ENCODE data around the gene HENMT1.

The HENMT1 gene

DNA sequence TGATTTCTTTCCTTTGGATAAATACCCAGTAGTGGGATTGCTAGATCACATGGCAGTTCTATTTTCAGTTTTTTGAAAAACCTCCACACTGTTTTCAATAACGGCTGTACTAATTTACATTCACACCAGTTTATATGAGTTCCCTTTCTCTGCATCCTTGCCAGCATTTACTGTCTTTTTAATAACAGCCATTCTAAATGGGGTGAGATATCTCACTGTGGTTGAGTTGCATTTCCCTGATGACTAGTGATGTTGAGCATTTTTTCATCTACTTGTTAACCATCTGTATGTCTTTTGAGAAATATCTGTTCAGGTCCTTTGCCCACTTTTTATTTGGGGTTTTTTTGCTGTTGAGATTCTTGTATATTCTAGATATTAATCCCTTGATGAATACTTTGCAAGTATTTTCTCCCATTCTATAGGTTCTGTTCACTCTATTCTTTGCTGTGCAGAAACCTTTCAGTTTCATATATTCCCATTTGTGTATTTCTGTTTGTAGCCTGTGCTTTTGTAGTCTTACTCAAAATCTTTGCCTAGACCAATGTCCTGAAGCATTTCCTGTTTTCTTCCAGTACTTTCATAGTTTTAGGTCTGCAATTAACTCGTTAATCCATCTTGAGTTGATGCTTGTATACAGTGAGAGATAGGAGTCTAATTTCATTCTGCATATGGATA is 7.3 kb downstream of the HENMT1 start:
- H3K4me3 ChIP-seq (ENCODE audit: low read length) = no peak overlapping the region
- no peaks in the 10 kb centered on the region for H3K79me2 ChIP-seq (ENCODE audit: control insufficient read depth, insufficient read depth, low read length)
- no peaks in the 10 kb centered on the region for H3K36me3 ChIP-seq (ENCODE audit: control insufficient read depth, insufficient read depth, low read length)
- no peaks in the 10 kb centered on the region for H3K79me1 ChIP-seq (ENCODE audit: low read length)
- no peak overlapping the region for H2BK120ac ChIP-seq (ENCODE audit: low read depth, low read length)
- no peak overlapping the region for H2AK5ac ChIP-seq (ENCODE audit: low read length)
- no peak overlapping the region for H3K27ac ChIP-seq (ENCODE audit: low read depth, low read length)
- no peak overlapping the region for H2BK15ac ChIP-seq (replicated peaks; ENCODE audit: low read depth)
- no peak overlapping the region for H3K9ac ChIP-seq (ENCODE audit: low read length)
- no peak overlapping the region for H4K8ac ChIP-seq (ENCODE audit: low read depth, low read length)
- no peak overlapping the region for H2BK5ac ChIP-seq (ENCODE audit: low read length)
- no peaks in the 10 kb centered on the region for H3K4me1 ChIP-seq (ENCODE audit: control insufficient read depth, low read depth, low read length)
- no peak for DNase-seq
- H3K27me3 ChIP-seq (ENCODE audit: insufficient read depth, low read length, poor library complexity) = no peaks in the 10 kb centered on the region
- no peak overlapping the region for H3K4ac ChIP-seq (ENCODE audit: low read depth, low read length)
- no peak overlapping the region for H3K23ac ChIP-seq (ENCODE audit: low read length)
- no peak overlapping the region for H3K18ac ChIP-seq (ENCODE audit: low read length)
- H4K5ac ChIP-seq (ENCODE audit: low read length) = no peak overlapping the region
- no CpG with 5 or more reads among the region's 2 CpGs for WGBS (ENCODE audit: extremely low coverage, insufficient coverage, low lambda C conversion rate)
- H3K56ac ChIP-seq (ENCODE audit: low read length) = no peak overlapping the region
- no peak overlapping the region for H3K4me2 ChIP-seq (ENCODE audit: low read length)

DNA sequence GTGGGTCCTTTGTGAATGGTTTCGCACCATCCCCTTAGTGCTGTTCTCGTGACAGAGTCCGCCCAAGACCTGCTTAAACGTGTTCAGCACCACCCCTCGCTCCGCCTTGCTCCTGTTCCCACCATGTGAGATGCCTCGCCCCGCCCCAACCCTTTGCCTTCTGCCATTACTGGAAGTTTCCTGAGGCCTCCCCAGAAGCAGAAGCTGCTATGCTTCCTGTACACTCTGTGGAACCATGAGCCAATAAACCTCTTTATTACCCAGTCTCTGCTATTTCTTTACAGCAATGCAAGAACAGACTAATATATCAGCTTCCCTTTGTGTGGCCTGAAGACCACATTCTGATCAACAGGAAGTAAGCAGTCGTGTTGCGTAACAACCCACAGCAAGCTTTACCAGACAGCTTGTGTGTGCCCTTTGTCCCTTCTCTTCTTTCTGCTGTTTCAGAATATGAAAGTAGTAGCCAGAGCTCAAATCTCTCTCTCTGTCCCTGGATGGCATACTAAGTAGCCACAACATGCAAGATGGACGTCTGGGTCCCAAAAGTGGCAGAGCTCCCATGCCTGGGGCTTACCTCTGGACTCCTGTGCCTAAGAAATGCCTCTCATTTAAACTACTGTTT is 14.1 kb downstream of the HENMT1 start:
- Histone ChIP-seq H3K23ac (ENCODE audit: low read length) (no peak overlapping the region), H3K18ac (ENCODE audit: low read length) (no peak overlapping the region), H4K8ac (ENCODE audit: low read depth, low read length) (no peak overlapping the region), H3K4ac (ENCODE audit: low read depth, low read length) (no peak overlapping the region), H3K36me3 (ENCODE audit: control insufficient read depth, insufficient read depth, low read length) (no peaks in the 10 kb centered on the region), H2AK5ac (ENCODE audit: low read length) (no peak overlapping the region), H3K79me1 (ENCODE audit: low read length) (no peaks in the 10 kb centered on the region), H2BK5ac (ENCODE audit: low read length) (no peak overlapping the region), H3K4me2 (ENCODE audit: low read length) (no peak overlapping the region), H3K9ac (ENCODE audit: low read length) (no peak overlapping the region), H2BK15ac (replicated peaks; ENCODE audit: low read depth) (no peak overlapping the region), H3K56ac (ENCODE audit: low read length) (no peak overlapping the region), H3K79me2 (ENCODE audit: control insufficient read depth, insufficient read depth, low read length) (no peaks in the 10 kb centered on the region), H3K27ac (ENCODE audit: low read depth, low read length) (no peak overlapping the region), H3K4me3 (ENCODE audit: low read length) (no peak overlapping the region), H3K4me1 (ENCODE audit: control insufficient read depth, low read depth, low read length) (peaks cover 6% of the 10 kb centered on the region), H3K27me3 (ENCODE audit: insufficient read depth, low read length, poor library complexity) (no peaks in the 10 kb centered on the region), H2BK120ac (ENCODE audit: low read depth, low read length) (no peak overlapping the region), H4K5ac (ENCODE audit: low read length) (no peak overlapping the region)
- DNase-seq = peak; percentile 28
- WGBS (ENCODE audit: extremely low coverage, insufficient coverage, low lambda C conversion rate) = no CpG with 5 or more reads among the region's 11 CpGs

DNA sequence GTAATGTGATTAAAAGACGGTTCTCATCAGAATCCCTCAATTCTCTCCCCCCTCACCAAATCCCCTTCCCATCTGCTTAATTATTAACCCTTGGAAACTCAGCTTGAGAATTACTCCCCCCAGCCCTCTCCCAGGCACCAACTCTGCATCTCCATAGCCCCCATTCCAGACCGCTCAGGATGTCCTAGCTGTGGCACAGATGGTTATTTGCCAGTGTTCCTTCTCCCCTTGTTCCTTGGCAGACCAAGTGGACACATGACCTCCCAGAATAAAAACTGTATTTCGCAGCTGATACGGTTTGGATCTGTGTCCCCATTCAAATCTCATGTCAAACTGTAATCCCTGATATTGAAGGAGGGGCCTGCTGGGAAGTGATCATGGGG is 14.6 kb downstream of the HENMT1 start:
- H4K8ac ChIP-seq (ENCODE audit: low read depth, low read length) = no peak overlapping the region
- H3K56ac ChIP-seq (ENCODE audit: low read length) = no peak overlapping the region
- H3K18ac ChIP-seq (ENCODE audit: low read length) = no peak overlapping the region
- no peaks in the 10 kb centered on the region for H3K27me3 ChIP-seq (ENCODE audit: insufficient read depth, low read length, poor library complexity)
- no peak overlapping the region for H3K4me3 ChIP-seq (ENCODE audit: low read length)
- no peak overlapping the region for H2BK15ac ChIP-seq (replicated peaks; ENCODE audit: low read depth)
- no peak for DNase-seq
- no peak overlapping the region for H3K4me2 ChIP-seq (ENCODE audit: low read length)
- no peaks in the 10 kb centered on the region for H3K79me1 ChIP-seq (ENCODE audit: low read length)
- H3K4ac ChIP-seq (ENCODE audit: low read depth, low read length) = no peak overlapping the region
- H2BK5ac ChIP-seq (ENCODE audit: low read length) = no peak overlapping the region
- H3K79me2 ChIP-seq (ENCODE audit: control insufficient read depth, insufficient read depth, low read length) = no peaks in the 10 kb centered on the region
- peaks cover 6% of the 10 kb centered on the region for H3K4me1 ChIP-seq (ENCODE audit: control insufficient read depth, low read depth, low read length)
- H2AK5ac ChIP-seq (ENCODE audit: low read length) = no peak overlapping the region
- WGBS (ENCODE audit: extremely low coverage, insufficient coverage, low lambda C conversion rate) = no CpG with 5 or more reads among the region's 4 CpGs
- H4K5ac ChIP-seq (ENCODE audit: low read length) = no peak overlapping the region
- no peak overlapping the region for H3K9ac ChIP-seq (ENCODE audit: low read length)
- H3K27ac ChIP-seq (ENCODE audit: low read depth, low read length) = no peak overlapping the region
- no peak overlapping the region for H2BK120ac ChIP-seq (ENCODE audit: low read depth, low read length)
- no peaks in the 10 kb centered on the region for H3K36me3 ChIP-seq (ENCODE audit: control insufficient read depth, insufficient read depth, low read length)
- no peak overlapping the region for H3K23ac ChIP-seq (ENCODE audit: low read length)

DNA sequence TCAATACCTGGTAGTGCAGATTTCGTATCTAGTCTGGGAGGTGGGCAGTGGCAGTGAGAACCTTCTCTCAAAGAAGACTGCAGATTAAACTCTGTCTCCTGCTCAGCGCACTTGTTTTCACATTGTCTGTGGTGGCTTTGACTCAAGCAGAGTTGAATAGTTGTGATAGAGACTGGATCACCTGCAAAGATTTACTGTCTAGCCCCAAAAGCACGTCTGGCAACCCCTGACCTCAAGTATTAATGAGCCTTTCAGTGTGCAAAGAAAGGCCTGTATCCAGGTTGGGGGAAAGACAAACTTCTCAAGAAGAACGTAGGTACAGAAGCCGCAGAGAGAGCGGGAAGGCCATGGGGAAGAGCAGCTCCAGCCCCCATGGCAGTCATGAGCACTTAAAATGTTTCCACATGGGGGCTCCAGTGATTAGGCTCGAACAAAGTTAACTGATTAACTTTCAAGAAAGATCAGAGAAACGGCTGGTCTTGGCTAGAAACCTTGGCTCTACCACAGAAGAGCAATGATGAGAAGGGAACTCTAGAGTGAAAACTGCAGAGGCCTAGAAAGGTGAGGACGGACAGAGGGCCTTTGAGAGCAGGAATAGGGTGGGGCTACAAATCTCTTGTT is 15.2 kb downstream of the HENMT1 start:
- H2BK15ac ChIP-seq (replicated peaks; ENCODE audit: low read depth) = no peak overlapping the region
- no peak overlapping the region for H4K5ac ChIP-seq (ENCODE audit: low read length)
- H2BK120ac ChIP-seq (ENCODE audit: low read depth, low read length) = no peak overlapping the region
- no peak overlapping the region for H3K27ac ChIP-seq (ENCODE audit: low read depth, low read length)
- H4K8ac ChIP-seq (ENCODE audit: low read depth, low read length) = no peak overlapping the region
- no peak overlapping the region for H2AK5ac ChIP-seq (ENCODE audit: low read length)
- H3K36me3 ChIP-seq (ENCODE audit: control insufficient read depth, insufficient read depth, low read length) = no peaks in the 10 kb centered on the region
- no CpG with 5 or more reads among the region's 9 CpGs for WGBS (ENCODE audit: extremely low coverage, insufficient coverage, low lambda C conversion rate)
- no peak overlapping the region for H2BK5ac ChIP-seq (ENCODE audit: low read length)
- no peak overlapping the region for H3K18ac ChIP-seq (ENCODE audit: low read length)
- H3K4me2 ChIP-seq (ENCODE audit: low read length) = no peak overlapping the region
- H3K23ac ChIP-seq (ENCODE audit: low read length) = no peak overlapping the region
- no peak overlapping the region for H3K9ac ChIP-seq (ENCODE audit: low read length)
- no peak overlapping the region for H3K4ac ChIP-seq (ENCODE audit: low read depth, low read length)
- no peaks in the 10 kb centered on the region for H3K79me1 ChIP-seq (ENCODE audit: low read length)
- no peaks in the 10 kb centered on the region for H3K79me2 ChIP-seq (ENCODE audit: control insufficient read depth, insufficient read depth, low read length)
- no peak overlapping the region for H3K56ac ChIP-seq (ENCODE audit: low read length)
- peaks cover 6% of the 10 kb centered on the region for H3K4me1 ChIP-seq (ENCODE audit: control insufficient read depth, low read depth, low read length)
- H3K4me3 ChIP-seq (ENCODE audit: low read length) = no peak overlapping the region
- H3K27me3 ChIP-seq (ENCODE audit: insufficient read depth, low read length, poor library complexity) = no peaks in the 10 kb centered on the region
- DNase-seq = peak; percentile 14

DNA sequence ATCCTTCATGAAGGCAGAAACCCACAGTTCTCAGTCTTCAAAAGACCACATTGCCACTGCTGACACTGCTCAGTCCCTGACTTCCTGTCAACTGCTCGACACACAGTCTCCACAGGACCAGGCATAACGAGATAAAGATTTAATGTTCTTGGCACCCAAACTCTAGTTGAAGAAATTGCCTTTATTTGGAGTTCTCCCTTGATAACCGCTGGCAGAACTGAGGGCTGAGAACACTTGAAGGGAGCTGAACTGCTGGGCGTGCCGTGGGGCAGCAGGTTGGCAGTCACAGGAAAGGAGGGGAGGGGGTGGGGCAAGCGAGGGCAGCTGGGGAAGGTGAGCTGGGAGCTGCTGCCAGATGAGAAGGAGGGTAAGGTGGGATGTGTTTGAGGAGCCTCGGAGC is 15.9 kb downstream of the HENMT1 start:
- no peak overlapping the region for H2BK120ac ChIP-seq (ENCODE audit: low read depth, low read length)
- H3K9ac ChIP-seq (ENCODE audit: low read length) = no peak overlapping the region
- no peak overlapping the region for H3K56ac ChIP-seq (ENCODE audit: low read length)
- no peak overlapping the region for H4K5ac ChIP-seq (ENCODE audit: low read length)
- H3K18ac ChIP-seq (ENCODE audit: low read length) = no peak overlapping the region
- H3K27ac ChIP-seq (ENCODE audit: low read depth, low read length) = no peak overlapping the region
- H3K79me2 ChIP-seq (ENCODE audit: control insufficient read depth, insufficient read depth, low read length) = no peaks in the 10 kb centered on the region
- H3K4me3 ChIP-seq (ENCODE audit: low read length) = no peak overlapping the region
- H4K8ac ChIP-seq (ENCODE audit: low read depth, low read length) = no peak overlapping the region
- no peak overlapping the region for H3K4me2 ChIP-seq (ENCODE audit: low read length)
- no peak overlapping the region for H2BK15ac ChIP-seq (replicated peaks; ENCODE audit: low read depth)
- no peak overlapping the region for H2AK5ac ChIP-seq (ENCODE audit: low read length)
- peaks cover 6% of the 10 kb centered on the region for H3K4me1 ChIP-seq (ENCODE audit: control insufficient read depth, low read depth, low read length)
- no peaks in the 10 kb centered on the region for H3K36me3 ChIP-seq (ENCODE audit: control insufficient read depth, insufficient read depth, low read length)
- no peak overlapping the region for H3K23ac ChIP-seq (ENCODE audit: low read length)
- H3K27me3 ChIP-seq (ENCODE audit: insufficient read depth, low read length, poor library complexity) = no peaks in the 10 kb centered on the region
- H2BK5ac ChIP-seq (ENCODE audit: low read length) = no peak overlapping the region
- H3K79me1 ChIP-seq (ENCODE audit: low read length) = no peaks in the 10 kb centered on the region
- peak; percentile 28 for DNase-seq
- WGBS (ENCODE audit: extremely low coverage, insufficient coverage, low lambda C conversion rate) = no CpG with 5 or more reads among the region's 7 CpGs
- no peak overlapping the region for H3K4ac ChIP-seq (ENCODE audit: low read depth, low read length)

Data from mesendoderm (in vitro differentiated cells).